ENCODE measurements around the gene BCL2L13. TPM values are rescaled to one million over a fixed set of nuclear protein-coding genes. Genes with fewer than 3 reads are reported as not detected.

Gene BCL2L13
- polyA plus RNA-seq, 1 donor (not counting 4 experiments of a cell fraction or from before 2014, with no cell fraction given) = 51.0 TPM

DNA sequence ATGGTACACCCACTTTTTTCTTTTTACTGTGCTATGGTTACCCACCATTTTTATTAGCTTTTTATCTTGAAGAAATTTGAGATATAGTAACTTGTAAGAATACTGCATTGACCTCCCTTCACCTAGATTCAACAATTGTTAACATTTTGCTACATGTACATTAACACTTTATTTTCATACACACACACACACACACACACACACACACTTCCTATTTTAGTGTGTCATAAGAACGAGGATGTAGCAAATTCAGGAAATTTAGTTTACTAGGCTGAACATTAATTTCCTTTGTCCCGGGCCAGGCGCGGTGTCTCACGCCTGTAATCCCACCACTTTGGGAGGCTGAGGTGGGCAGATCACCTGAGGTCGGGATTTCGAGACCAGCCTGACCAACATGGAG lies 8.9 kb upstream of the BCL2L13 start:
- no peak for FAIRE-seq
- peaks cover 34% of the 10 kb centered on the region for H3K4me1 ChIP-seq (ENCODE audit: control insufficient read depth, extremely low read depth, insufficient read depth, low read length)
- H3K9me1 ChIP-seq (ENCODE audit: control insufficient read depth, extremely low read depth, insufficient read depth, low read length) = no peaks in the 10 kb centered on the region
- H3K79me2 ChIP-seq (ENCODE audit: control insufficient read depth, insufficient read depth, low read length) = peaks cover 36% of the 10 kb centered on the region
- H3K36me3 ChIP-seq (ENCODE audit: control insufficient read depth in 2 of 2, extremely low read depth in 1 of 2, insufficient read depth in 2 of 2, low read length in 2 of 2) = no peaks in the 10 kb centered on the region
- H3K27ac ChIP-seq (ENCODE audit: control insufficient read depth, insufficient read depth, low read length) = peak overlapping the region; percentile 98
- H2AFZ ChIP-seq (ENCODE audit: control insufficient read depth, low read length) = no peak overlapping the region
- DNase-seq (ENCODE audit: low read depth, low spot score) = no peak
- peak overlapping the region; percentile 75 for H3K4me2 ChIP-seq (ENCODE audit: control insufficient read depth, extremely low read depth, insufficient read depth, low read depth, low read length)
- H3K9me3 ChIP-seq (ENCODE audit: control insufficient read depth, low read depth, low read length) = no peaks in the 10 kb centered on the region
- no peaks in the 10 kb centered on the region for H3K27me3 ChIP-seq (ENCODE audit: control insufficient read depth, extremely low read depth, insufficient read depth, low read length)
- TF ChIP-seq EZH2 (IDR thresholded peaks at IDR 0.05; ENCODE audit: low read length) = no peak
- TF ChIP-seq, protein P1, sequence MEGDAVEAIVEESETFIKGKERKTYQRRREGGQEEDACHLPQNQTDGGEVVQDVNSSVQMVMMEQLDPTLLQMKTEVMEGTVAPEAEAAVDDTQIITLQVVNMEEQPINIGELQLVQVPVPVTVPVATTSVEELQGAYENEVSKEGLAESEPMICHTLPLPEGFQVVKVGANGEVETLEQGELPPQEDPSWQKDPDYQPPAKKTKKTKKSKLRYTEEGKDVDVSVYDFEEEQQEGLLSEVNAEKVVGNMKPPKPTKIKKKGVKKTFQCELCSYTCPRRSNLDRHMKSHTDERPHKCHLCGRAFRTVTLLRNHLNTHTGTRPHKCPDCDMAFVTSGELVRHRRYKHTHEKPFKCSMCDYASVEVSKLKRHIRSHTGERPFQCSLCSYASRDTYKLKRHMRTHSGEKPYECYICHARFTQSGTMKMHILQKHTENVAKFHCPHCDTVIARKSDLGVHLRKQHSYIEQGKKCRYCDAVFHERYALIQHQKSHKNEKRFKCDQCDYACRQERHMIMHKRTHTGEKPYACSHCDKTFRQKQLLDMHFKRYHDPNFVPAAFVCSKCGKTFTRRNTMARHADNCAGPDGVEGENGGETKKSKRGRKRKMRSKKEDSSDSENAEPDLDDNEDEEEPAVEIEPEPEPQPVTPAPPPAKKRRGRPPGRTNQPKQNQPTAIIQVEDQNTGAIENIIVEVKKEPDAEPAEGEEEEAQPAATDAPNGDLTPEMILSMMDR (optimal IDR thresholded peaks at IDR 0.05 in 1 of 3, IDR thresholded peaks at IDR 0.05 in 1 of 3, conservative IDR thresholded peaks at IDR 0.05 in 1 of 3; ENCODE audit: extremely low read depth in 1 of 3, insufficient read depth in 2 of 3, low read length in 3 of 3) = no peak
- H3K4me3 ChIP-seq (ENCODE audit: control insufficient read depth in 2 of 3, extremely low read depth in 1 of 3, insufficient read depth in 2 of 3, low read depth in 1 of 3, low read length in 3 of 3) = peak overlapping the region in 2 of 3 experiments; percentile 95 to 97
- H3K9ac ChIP-seq (ENCODE audit: control insufficient read depth, extremely low read depth, insufficient read depth, low read length) = peak overlapping the region; percentile 99
- dilution Hi-C loops (cut with MboI; ENCODE audit: extremely low pct_ligation_motif_present, low sequenced_read_pairs) = no loop called here
- no peaks in the 10 kb centered on the region for H4K20me1 ChIP-seq (ENCODE audit: control insufficient read depth, extremely low read depth, insufficient read depth, low read length)

DNA sequence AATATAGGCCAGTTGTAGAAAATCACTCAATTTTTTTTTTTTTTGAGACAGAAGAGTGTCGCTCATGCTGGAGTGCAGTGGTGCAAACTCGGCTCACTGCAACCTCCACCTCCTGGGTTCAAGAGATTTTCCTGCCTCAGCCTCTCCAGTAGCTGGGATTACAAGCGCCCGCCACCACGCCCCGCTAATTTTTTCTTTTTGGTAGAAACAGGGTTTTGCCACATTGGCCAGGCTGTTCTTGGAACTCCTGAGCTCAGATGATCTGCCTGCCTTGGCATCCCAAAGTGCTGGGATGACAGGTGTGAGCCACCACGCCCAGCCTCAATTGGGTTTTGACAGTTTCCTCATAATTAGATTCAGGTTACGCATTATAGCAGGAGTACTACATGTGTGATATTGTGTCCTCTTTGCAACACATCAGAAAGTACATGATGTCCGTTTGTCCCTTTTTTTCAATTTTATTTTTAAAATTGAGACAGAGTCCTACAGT lies 7.4 kb upstream of the BCL2L13 start:
- H3K4me3 ChIP-seq (ENCODE audit: control insufficient read depth in 2 of 3, extremely low read depth in 1 of 3, insufficient read depth in 2 of 3, low read depth in 1 of 3, low read length in 3 of 3) = no peak overlapping the region
- DNase-seq (ENCODE audit: low read depth, low spot score) (no peak), FAIRE-seq (no peak)
- H3K79me2 ChIP-seq (ENCODE audit: control insufficient read depth, insufficient read depth, low read length) = peaks cover 22% of the 10 kb centered on the region
- H3K27me3 ChIP-seq (ENCODE audit: control insufficient read depth, extremely low read depth, insufficient read depth, low read length) = no peaks in the 10 kb centered on the region
- no peaks in the 10 kb centered on the region for H3K9me1 ChIP-seq (ENCODE audit: control insufficient read depth, extremely low read depth, insufficient read depth, low read length)
- no peaks in the 10 kb centered on the region for H3K36me3 ChIP-seq (ENCODE audit: control insufficient read depth in 2 of 2, extremely low read depth in 1 of 2, insufficient read depth in 2 of 2, low read length in 2 of 2)
- no peaks in the 10 kb centered on the region for H4K20me1 ChIP-seq (ENCODE audit: control insufficient read depth, extremely low read depth, insufficient read depth, low read length)
- no peak for TF ChIP-seq EZH2 (IDR thresholded peaks at IDR 0.05; ENCODE audit: low read length)
- TF ChIP-seq, protein P1 (optimal IDR thresholded peaks at IDR 0.05 in 1 of 3, IDR thresholded peaks at IDR 0.05 in 1 of 3, conservative IDR thresholded peaks at IDR 0.05 in 1 of 3; ENCODE audit: extremely low read depth in 1 of 3, insufficient read depth in 2 of 3, low read length in 3 of 3) = no peak
- H3K27ac ChIP-seq (ENCODE audit: control insufficient read depth, insufficient read depth, low read length) = peak overlapping the region; percentile 8
- no peak overlapping the region for H3K4me2 ChIP-seq (ENCODE audit: control insufficient read depth, extremely low read depth, insufficient read depth, low read depth, low read length)
- no peak overlapping the region for H3K9ac ChIP-seq (ENCODE audit: control insufficient read depth, extremely low read depth, insufficient read depth, low read length)
- H3K9me3 ChIP-seq (ENCODE audit: control insufficient read depth, low read depth, low read length) = no peaks in the 10 kb centered on the region
- dilution Hi-C loops (cut with MboI; ENCODE audit: extremely low pct_ligation_motif_present, low sequenced_read_pairs) = no loop called here
- H3K4me1 ChIP-seq (ENCODE audit: control insufficient read depth, extremely low read depth, insufficient read depth, low read length) = peaks cover 34% of the 10 kb centered on the region
- H2AFZ ChIP-seq (ENCODE audit: control insufficient read depth, low read length) = no peak overlapping the region
